Kidney capillary endothelial cell (primary cell): Measurements from ENCODE around the gene NTN5.
"Not testable (repeated sequence)": the region's sequence is repeated elsewhere in the genome, so short reads cannot be mapped to it uniquely, and the experiment has no call there.

ENCODE experiments used
- DNase-seq: peaks from one replicate; pipeline ENCODE4 v3.0.0-alpha.2; 2018; ENCODE audit warnings: low spot score

The NTN5 gene

GRCh38 chr19:48669903-48670668 lies 2.7 kb downstream of the NTN5 start:
- no peak for DNase-seq

DNA sequence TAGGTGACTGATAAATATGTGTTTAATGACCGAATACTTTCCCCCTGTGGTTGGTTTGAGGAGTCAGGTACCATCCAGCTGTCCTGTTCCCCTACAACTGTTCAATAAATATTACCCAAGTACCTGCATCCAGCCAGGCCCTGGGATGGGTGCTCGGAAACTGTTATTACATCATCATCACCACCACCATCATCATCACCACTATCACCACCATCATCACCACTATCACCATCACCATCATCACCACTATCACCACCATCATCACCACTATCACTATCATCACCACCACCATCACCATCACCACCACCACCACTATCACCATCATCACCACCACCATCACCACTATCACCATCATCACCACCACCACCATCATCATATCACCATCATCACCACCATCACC lies 4.1 kb downstream of the NTN5 start:
- no peak for DNase-seq

DNA sequence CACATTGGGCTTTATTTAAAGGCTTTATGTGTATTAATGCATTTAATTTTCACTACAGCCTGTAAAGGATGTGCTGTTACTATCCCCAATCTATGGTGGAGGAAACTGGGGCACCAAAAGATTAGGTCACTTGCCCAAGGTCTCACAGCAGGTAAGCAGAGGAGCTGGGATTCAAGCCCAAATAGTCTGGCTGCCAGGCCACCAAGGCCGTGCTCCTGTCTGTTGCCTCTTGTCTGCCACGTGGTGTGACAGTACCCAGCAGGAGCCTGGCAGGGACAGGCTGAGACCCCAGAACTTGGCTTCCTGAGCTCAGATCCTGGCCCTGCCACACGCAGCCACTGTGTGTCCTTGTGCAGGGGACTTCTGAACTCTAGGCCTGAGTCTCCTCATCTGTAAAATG lies 4.5 kb downstream of the NTN5 start:
- no peak for DNase-seq

GRCh38 chr19:48665786-48666185 lies 7.0 kb downstream of the NTN5 start:
- DNase-seq = no peak

- no peak for DNase-seq
These were observed 8.3 kb downstream of the NTN5 start for GRCh38 chr19:48664476-48664875.

DNA sequence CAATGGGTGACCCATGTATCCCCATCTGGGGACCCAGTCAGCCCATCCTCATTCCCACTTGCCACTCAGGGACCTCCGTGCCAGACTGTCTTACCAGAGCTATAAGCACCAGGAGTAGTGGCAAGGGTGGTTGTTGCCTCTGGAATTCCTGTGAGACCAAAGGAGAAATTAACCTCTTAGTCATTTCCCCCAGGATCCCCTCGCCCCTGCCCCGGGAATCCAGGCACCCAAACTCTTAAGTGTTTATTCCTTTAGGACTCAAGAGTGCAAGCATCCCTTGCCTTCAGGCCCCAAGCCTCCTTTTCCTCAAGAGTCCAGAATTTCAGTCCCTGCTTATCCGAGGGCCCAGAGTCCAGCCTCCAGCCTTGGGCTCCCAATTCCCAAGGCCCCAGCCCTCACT lies 9.2 kb downstream of the NTN5 start:
- DNase-seq = no peak

GRCh38 chr19:48661711-48662090 lies 11.1 kb downstream of the NTN5 start:
- DNase-seq = no peak

DNA sequence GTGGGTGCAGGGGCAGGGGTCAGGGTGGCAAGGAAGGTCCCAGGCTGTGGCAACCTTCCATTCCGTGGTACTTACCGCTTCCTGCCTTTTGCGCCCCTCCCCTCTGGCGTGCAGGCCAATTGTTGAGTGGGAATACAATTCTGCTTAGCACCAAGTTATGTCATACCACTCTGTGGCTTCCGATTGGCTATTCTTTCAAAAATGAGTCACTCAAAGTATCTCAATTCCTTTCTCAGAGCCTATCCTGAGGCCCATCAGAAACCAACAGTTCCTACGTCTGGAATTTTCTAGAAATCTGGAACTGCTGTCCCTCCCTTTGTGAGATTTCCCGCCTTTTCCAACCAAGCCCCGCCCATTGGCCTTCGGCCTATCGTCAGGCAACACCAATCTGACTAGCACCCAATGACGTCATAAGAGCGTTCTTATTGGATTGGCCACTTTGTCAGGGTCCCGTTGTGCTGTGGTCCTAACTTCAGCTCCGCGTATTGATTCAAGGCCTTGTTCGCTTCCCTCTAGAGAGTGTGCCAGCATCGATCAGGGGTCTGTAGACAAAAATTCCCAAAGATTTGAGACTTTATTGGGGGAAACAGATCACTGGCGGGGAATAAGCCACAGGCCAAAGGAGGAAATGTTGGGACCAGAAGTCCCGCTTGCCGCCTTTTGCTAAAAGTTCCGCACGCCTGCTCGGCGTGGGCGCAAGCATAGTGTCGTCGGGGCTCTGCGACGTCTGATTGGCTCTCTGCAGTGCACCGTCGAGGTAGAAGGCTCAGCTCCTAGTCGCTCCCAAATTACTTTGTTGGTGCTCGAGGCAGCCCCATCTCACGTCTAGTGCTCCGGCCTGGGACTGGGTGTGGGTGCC lies 11.7 kb downstream of the NTN5 start:
- peak; percentile 84 for DNase-seq

DNA sequence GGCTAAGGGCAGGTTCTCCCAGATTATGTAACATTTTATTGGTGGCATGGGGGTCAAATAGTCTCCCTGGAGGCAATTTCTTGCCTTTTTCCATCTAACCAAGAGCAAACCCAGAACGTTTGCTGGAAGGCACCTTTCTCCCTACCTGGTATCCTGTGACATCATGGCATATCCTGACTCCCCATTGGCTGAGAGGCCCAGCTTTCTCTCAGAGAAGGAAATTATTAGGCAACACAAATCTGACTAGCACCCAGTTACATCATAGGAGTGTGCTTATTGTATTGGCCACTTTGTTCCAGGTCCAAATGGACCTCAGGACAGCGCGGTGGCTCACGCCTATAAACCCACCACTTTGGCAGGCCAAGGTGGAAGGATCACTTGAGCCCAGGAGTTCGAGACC lies 13.0 kb downstream of the NTN5 start:
- no peak for DNase-seq

DNA sequence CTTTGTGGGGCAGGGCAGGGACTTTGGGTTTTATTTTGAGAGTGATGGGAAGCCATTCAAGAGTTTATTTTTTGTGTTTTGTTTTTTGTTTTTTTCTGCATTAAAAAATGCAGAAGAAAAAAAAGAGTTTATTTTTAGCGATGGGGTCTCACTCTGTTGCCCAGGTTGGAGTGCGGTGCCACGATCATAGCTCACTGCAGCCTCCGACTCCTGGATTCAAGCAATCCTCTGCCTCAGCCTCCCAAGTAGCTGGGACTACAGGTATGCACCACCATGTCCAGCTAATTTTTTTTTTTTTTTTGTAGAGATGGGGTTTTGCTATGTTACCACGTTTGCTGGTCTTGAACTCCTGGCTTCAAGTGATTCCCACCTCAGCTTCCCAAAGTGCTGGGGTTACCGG lies 14.3 kb downstream of the NTN5 start:
- DNase-seq = no peak

GRCh38 chr19:48657828-48658227 lies 15.0 kb downstream of the NTN5 start:
- DNase-seq = not testable (repeated sequence)

GRCh38 chr19:48656840-48657474 lies 15.9 kb downstream of the NTN5 start:
- DNase-seq = no peak

DNA sequence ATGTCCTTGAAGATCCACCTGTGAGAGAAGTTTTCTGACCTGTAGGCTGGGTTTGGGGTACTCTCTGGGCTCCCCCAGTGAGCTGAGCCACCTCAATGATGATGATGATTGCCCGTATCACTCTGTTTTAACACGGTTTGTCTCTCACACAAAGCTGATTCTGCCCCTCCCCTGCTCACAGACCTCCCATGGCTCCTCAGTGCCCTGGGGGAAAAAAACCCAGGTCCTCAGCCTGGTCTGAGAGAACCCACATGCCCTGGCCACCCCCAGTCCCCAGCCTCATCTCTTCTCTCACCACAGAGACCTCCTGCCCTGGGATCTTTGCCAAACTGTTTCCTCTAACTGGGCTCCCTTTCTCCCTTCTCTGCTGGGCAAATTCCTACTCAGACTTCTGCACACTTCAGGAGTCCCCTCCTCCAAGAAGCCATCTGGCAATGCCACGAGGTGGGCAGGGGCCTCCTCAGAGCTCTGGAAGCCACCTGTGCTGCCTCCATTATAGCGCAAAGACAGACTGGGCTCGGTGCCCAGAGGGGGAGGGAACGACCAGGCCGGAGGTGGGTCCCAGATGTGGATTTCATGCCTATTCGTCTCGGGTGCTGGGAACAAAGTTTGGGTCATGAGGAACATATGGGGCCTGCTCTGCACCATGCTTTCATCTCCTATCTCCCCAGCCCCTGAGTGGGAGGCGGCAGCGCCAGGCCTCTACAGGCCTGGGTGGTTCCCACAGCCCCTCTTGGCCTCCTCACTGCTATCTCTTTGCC lies 18.3 kb downstream of the NTN5 start:
- DNase-seq = no peak

- no peak for DNase-seq
These were observed 21.2 kb downstream of the NTN5 start for GRCh38 chr19:48651683-48652048.

- DNase-seq = no peak
These were observed 21.7 kb downstream of the NTN5 start for GRCh38 chr19:48650974-48651682.

GRCh38 chr19:48648134-48648533 lies 24.7 kb downstream of the NTN5 start:
- no peak for DNase-seq

DNA sequence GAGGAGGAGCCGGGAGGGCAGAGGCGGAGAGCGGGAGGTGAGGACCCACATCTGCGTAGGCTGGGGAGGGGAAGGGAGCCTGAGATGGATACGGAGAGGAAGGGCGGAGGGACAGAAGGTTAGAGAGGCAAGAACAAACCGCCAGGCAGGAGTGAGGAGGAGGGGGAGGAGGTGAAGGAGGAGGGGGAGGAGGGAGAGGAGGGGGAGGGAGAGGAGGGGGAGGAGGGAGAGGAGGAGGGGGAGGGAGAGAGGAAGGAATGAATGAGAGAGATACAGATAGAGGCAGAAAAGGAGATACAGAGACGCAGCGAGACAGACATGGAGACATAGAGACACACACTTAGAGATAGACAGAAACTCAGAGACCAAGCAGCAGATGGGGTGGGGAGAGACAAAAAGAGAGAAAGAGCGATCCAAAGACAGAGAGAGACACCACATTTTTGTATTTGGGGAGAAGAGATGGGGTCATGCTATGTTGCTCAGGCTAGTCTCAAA lies 26.0 kb downstream of the NTN5 start:
- no peak for DNase-seq

GRCh38 chr19:48646001-48646721 lies 26.7 kb downstream of the NTN5 start, which contains the start of gene CA11:
CA11 (minus strand) TSS chr19:48646187; CDS start chr19:48645632, 555 bp downstream.
- DNase-seq = peak; percentile 76

DNA sequence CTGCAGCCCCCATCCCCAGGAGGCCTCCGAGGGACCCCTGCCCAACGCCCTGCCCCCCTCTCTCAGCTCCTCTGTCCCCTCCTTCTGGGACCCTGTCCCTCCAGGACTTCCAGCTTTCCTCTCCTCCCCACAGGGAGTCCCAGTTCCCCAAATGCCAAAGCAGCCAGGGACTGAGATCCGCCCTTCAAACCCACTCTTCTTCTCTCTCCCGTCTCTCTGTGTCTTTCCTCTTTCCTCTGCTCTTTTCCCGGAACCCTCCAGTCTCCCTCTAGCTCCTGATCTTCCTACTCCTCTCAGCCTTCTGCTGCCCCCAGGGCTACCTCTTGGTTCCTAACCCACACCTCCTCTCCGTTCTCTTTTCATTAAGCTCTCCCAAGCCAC lies 27.2 kb downstream of the NTN5 start:
- no peak for DNase-seq

DNA sequence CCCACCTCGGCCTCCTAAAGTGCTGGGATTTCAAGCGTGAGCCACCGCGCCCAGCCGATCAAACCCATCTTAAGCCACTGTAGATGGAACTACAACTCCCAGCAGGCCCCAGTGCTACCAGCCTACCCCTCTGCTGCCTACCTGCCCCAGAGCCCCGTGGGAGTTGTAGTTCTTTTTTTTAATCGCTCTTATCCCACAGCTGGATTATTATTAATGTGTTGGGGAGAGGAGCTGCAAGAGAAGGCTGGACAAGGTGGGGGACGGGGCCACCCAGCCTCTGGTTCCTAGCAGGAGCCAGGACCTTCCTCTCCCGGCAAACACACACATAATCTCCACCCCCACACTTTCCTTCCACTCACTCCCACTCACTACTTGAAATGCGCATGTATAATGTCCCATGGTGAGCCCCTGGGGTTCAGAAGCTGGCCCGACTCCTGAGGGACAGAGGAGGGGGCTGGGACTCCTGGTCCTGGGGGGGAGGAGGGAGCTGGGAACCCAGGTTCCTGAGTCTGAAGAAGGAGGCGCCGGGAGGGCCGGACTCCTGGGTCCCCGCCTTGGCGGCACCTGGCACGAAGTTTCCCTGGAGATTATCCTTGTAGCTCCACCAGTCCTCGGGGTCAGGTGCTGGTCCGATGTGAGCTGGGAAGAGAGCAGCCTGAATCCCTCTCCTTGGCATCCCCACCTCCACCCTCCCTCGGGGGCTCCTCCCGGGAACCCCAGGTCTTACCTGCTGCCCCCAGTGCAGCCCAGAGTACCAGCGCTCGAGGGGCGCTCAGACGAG lies 27.8 kb downstream of the NTN5 start:
- peak; percentile 76 for DNase-seq
